Activated naive CD4-positive, alpha-beta T cell treated with Interleukin-2 at 50 U/mL for 16 hours (primary cell): ENCODE data around the gene SYTL4.

Experiments used
- DNase-seq: peaks from one replicate; pipeline ENCODE4 v3.0.0-alpha.2; 2020

The SYTL4 gene

DNA sequence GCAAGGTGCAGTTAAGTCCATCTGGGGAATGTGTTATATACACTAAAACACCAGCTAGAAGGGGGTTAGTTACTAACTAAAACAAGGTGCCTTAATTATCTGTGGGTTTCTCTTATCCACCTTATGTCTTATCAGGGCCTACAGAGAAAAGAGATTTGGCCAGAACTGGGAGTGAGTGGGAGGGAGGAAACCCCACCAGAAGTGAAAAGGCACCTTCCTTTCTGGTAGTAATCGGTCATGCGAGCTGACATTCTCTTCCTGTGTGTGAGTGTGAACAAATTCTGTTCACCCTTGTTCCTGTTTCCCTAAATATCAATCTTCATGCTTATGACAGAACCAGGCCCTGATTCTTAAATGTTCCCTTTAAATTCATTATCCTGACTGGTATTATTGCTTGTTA, 44.4 kb downstream of the SYTL4 start:
- no peak for DNase-seq

- no peak for DNase-seq
These were observed 44.8 kb downstream of the SYTL4 start for GRCh38 chrX:100687128-100687527.

DNA sequence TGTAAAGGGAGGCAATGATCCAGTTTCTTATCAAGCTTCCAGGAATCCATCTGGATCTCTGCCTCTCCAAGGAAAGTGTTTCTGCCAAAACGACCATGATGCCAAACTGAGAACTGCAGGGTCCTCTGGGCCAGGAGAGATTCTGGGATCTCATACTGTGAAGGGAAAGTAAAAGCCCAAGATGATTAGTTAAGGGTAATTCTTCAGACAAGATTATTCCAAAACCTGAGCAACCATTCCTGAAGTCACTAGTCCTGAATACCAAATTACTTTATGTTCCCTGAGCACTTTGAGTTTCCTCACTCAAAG, 46.0 kb downstream of the SYTL4 start:
- no peak for DNase-seq

GRCh38 chrX:100685284-100685996, 46.5 kb downstream of the SYTL4 start:
- peak; percentile 55 for DNase-seq

GRCh38 chrX:100682939-100683338, 49.0 kb downstream of the SYTL4 start:
- DNase-seq, result no peak

DNA sequence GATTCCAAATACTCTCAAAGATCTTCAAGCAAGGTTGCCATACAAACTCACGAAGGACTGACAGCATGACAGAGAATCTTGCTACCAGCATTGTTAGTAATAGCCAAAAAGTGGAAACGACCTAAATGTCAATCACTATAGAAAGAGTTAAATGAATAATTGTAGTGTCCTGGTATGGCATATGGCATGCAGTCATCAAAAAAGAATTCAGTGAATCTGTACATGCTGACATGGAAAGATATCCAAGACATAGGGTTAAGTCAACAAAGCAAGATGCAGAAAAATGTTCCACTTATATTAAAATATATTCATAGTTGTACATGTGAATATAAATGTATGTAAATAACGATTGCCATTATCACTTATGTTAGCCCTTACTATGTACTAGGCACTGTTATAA, 50.3 kb downstream of the SYTL4 start:
- no peak for DNase-seq

- DNase-seq, result no peak
These were observed 51.2 kb downstream of the SYTL4 start for GRCh38 chrX:100680756-100681155.

GRCh38 chrX:100677611-100678181, 54.2 kb downstream of the SYTL4 start:
- no peak for DNase-seq

- DNase-seq, result no peak
These were observed 57.2 kb downstream of the SYTL4 start for GRCh38 chrX:100674705-100675104.

GRCh38 chrX:100673397-100673953, 58.4 kb downstream of the SYTL4 start:
- DNase-seq, result no peak

DNA sequence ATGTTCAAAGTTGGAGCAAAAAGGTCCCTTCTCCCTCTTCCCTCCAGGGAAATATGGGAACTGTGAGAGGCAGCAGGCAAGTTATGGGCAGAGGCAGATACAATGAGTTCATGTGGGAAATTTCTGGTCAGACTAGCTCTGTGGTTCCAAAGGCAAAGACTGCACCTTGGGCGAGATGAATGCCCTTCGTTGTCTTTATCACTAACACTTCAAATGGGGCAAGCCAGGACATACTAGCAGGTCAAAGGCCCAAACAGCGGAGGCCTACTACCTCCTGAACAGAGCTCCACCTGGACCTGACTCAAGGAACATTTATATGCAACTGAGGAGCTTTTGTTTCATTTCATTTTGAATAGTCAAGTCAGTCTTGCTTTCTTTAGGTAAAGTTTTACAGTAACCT, 59.0 kb downstream of the SYTL4 start:
- DNase-seq, result no peak

DNA sequence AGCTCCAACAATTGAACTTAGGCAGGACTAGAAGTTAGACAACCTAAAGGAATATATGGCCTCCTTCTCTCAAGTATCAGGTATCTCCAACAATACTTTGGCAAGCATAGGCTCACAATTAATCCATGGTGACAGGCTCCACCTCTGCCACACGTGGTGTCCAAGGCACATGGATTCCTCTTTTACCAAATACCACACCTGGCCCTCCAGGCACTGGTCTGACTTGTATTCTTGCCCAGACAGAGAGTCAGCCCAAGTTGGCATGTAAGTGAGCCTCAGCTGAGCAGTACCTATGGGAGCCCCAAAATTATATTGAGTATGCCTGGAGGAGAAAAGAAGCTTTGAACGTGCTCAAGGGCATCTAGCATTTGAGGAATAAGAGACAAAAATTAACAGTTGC, 68.3 kb downstream of the SYTL4 start:
- DNase-seq, result no peak

- no peak for DNase-seq
These were observed 69.1 kb downstream of the SYTL4 start for GRCh38 chrX:100662796-100663195.

DNA sequence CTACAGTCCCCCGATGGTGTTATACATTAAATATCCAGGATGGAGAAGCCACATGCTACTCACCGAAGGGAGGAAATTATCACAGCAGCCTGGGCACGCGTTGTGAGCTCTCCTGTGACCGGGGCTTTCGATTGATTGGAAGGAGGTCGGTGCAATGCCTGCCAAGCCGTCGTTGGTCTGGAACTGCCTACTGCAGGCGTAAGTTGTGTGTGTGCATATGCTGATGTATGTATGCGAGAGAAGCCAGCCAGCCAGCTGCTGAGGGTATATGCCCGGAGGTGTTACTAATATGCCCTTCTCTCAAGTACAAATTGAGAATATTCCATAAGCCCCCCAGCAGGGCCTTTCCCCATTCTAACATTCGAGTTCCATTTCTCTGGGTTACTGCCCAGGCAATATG, 69.8 kb downstream of the SYTL4 start:
- no peak for DNase-seq

- DNase-seq, result no peak
These were observed 72.3 kb downstream of the SYTL4 start for GRCh38 chrX:100659431-100660137.

DNA sequence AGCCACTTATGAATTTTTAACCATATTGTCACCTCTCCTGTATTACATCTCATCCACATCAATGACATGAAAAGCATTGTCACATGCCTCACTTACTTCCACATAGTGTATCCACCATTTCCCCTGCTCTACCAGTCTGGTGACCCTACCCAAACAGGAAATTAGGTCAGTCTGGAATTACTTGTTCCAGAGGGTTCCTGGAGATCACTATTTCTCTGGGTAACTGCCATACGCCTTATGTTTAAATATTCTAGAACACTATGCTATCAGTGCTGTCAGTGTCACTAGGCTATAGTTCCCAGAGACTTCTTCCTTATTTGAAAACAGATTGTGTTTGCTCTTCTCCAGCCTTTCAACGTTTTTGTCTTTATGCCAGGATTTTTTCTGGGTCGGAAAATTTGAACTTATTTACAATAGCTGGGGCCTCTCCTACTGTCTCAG, 73.0 kb downstream of the SYTL4 start:
- DNase-seq, result no peak

DNA sequence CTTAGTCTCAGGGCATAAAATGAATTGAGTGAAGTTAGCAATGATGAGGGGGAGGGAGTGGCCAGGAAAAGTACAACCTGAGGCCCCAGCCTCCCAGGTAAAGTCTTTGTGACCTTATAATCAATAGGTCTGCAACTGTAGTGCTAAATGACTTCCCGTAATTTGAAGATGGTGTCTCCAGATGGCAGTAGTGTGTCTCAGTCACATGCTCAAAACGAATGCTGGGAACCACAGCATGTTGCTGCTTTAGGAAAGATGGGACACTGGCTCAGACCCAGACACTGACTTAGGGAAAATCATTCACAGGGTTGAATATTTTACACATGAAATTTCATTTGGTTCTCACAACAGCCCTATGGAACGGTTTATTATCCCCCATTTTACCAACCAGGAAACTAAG, 77.7 kb downstream of the SYTL4 start:
- DNase-seq, result no peak

DNA sequence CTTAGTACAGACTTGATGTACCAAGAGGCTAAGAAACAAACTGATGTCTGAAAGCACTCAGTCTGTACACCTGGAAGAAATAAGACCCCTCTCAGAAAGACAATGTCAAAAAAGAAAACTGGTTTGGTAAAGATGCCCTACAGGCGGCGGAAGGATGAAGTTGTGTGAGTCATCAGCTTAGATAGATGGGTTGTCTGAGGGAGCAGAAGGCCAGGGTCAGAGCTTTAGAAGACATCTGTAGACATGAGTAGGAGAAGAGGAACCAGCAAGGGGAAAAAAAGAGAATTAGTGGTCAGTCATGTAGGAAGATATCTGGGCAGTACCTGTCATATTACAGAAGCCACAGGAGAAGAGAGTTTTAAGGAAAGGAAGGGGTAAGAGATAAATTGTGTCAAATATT, 79.7 kb downstream of the SYTL4 start:
- DNase-seq, result no peak

DNA sequence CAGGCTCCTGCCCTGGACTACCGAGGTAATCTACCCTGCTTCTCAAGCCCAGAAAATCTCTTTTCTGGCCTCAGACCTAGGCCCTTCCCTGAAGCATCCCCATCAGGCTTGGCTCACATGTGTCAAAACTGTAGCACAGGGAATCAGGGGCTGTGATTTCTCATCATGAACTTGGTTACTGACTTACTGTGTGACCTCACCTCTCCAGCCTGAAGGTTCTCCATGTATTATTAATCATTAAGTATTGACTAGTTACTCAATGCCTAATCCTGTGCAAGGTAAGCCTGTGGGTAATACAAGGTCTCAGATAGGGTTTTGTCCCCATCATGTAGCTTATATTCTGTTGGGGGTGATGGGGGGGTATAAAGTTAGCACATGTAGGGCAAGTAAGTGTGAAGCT, 81.1 kb downstream of the SYTL4 start:
- no peak for DNase-seq

GRCh38 chrX:100649550-100650356, 82.2 kb downstream of the SYTL4 start:
- DNase-seq, result no peak

DNA sequence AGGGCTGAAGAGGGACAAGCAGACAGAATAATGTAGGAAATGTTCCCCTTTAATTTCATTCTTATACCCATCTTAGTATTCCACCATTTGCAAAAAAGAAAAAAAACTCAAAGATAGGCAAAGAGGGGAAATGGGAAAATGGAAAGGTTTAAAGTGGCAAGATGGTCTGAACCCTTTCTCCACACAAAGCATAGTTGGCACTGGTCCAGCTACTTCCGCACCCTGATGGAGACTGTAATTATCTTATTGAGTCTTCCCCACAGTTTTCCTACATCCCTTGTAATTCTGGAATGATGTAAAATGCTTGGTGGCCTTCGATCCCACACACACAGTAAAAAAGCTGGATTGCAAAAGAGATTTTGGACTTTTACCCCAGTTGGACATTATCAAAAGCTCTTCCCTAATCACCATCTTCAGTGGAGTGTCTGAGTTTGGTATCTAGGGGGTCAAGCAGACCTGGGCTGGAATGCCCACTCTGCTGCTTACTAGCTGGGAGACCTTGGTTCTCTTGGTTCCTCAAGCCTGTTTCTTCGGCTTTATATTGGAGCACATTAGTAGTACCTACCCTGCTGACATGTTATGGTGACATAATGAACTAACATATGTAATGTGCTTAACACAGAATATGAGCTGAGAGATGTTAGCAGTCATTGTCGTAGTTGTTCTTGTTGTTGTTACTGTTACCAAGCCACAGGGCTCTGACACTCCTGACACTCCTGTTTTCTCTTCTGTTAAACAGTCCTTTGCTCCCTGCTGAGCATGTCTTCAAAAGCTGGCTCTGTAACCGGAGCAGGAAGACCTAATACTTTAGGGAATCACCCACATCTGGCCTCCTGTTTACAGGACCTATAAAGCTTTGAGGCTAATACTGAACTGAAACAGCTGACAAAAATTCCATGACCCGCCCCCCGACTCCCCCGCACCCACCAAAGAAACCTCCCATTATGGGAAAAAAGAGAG, 83.2 kb downstream of the SYTL4 start:
- DNase-seq, result no peak

DNA sequence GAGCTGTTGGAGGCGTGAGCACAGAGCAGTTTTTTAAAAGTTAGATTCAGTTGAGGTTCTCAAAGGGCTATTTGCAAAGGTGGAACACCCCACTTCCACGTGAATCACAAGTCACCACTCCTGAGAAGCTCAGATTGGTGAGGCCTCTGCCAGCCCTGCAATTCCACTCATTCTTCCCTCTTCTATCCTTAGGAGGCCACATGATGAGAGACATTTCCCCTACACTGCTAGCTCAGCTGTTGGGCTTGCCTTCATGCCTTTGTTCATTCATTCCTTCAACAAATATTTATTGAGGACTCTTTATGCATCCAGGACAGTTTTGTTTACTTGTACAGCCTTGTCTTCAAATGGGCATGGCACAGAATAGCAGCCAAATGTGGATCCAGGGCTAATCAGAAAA, 84.2 kb downstream of the SYTL4 start:
- no peak for DNase-seq
